ENCODE results near the gene PROCA1. TPM values are rescaled to one million over a fixed set of nuclear protein-coding genes. Genes with fewer than 3 reads are reported as not detected.
"Not testable (repeated sequence)": the region's sequence is repeated elsewhere in the genome, so short reads cannot be mapped to it uniquely, and the experiment has no call there.

The PROCA1 gene
- polyA plus RNA-seq, 4 donors, result 5.0 to 7.3 (median 6.2) TPM

DNA sequence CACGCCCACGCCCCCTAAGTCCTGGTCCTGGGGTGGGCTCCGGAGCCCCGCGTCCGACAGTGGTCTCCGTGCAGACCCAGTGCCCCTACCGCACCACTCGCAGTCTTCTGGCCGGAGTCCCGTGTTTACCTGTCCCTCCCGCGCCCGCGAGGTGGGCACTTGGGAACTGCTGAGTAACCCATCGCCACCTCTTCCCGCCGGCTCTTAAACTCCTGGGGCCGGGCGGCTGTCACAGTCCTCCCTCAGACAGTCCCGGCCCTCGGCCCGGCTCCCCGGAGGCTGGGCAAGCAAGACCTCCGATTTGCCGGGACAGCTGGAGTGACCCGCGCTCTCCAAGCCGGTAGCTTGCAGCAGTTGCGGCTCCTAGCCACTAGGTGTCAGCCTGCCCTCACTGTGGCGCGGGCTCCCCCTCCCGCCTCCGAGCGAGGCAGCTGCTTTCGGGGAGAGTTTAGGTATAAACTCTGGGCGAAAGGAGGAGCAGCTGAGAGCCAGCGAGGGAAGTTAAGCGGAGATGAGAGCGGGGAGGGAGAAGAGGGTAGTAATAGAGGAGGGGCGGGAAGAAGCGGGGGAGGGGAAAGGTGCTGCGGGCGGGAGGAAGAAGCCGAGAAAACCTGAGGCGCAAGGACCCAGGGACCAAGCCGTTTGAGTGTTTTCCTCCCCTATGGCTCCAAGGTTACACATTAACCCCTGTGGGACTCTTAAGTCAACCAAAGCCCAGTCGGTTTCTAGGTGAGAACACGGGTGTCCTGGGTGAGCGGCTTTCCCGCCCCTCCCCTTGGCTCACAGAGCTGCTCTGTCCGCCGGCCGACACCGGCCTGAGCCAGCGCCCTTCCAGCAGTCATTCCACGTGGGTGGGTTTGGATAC lies 15.2 kb upstream of the PROCA1 start:
- peak in 3 of 4 donors; percentile 92 to 94 (median 93) for DNase-seq (ENCODE audit: low read depth in 4 of 4, low spot score in 3 of 4)

DNA sequence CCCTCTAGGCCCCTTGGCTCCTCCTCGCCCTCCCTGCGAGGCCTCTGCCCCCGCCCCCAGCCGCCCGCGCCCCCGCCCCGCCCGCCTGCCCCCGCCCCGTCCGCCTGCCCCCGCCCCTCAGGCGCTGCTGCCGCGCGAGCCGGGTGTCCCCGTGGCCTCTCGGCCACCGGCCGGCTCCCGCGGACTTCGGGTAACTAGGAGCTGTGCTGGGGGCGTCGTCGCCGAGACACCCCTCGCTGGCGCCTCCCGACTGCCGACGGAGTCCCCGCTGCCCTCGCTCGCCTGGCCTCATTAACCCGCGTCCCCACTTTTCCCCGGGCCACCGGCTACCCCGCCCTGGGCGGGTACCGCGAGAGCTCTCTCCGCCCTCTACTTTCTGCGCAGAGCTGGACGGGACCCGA lies 14.5 kb upstream of the PROCA1 start, which contains the start of gene TLCD1:
TLCD1 (minus strand) TSS at position 8 of the 401 bp plus-strand sequence. CDS start 136 bp downstream, outside the sequence.
- peak in 1 of 4 donors; percentile 68 for DNase-seq (ENCODE audit: low read depth in 4 of 4, low spot score in 3 of 4)

DNA sequence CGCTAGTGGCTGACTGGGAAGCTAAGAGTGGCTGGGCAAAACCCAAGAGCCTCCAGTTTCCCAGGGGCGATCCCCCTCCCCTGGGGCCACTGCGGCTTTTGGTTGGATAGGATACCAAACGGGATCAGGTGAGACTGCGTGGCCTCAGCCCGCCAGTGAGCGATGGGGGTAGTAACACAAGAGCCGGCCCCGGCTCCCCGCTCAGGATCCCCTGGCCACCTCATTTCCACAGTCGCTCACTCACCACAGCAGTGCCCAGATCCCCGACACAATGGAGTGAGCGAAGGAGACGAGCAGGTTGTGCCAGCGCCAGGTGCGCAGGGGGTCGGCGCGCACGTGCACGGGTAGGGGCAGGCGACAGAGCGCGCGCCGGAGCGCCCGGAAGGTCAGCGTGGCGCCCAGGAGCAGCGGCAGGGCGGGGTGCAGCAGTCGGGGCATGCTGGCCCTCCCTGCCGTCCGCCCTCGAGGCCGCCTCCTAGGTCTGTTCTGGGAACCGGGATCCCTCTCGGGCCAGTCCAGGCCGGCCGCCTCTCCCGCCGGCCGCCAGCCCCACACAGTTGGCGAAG lies 14.1 kb upstream of the PROCA1 start:
- DNase-seq (ENCODE audit: low read depth in 4 of 4, low spot score in 3 of 4), result no peak

DNA sequence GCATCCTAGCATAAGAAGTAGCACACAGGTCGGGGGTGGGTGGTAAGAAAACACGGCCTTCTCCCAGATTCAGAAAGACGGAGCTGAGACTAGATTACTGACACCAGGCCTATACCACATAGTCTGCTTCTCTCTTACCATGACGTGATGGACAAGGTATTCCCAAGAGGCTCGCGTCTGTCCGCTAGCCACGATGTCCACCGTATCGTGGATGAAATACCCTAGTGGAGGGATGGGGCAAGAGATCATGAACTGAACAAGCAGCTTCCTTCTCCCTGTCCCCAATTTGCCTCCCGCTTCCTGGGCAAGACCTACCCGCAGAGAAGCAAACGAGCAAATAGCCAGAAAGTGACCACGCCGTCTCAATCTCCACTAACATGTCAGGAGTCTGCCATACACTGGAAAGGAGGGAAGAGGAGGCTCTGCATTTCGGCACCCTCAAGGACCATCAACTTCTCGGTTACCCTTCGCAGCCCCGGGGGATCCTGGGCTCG lies 13.5 kb upstream of the PROCA1 start:
- DNase-seq (ENCODE audit: low read depth in 4 of 4, low spot score in 3 of 4), result no peak

DNA sequence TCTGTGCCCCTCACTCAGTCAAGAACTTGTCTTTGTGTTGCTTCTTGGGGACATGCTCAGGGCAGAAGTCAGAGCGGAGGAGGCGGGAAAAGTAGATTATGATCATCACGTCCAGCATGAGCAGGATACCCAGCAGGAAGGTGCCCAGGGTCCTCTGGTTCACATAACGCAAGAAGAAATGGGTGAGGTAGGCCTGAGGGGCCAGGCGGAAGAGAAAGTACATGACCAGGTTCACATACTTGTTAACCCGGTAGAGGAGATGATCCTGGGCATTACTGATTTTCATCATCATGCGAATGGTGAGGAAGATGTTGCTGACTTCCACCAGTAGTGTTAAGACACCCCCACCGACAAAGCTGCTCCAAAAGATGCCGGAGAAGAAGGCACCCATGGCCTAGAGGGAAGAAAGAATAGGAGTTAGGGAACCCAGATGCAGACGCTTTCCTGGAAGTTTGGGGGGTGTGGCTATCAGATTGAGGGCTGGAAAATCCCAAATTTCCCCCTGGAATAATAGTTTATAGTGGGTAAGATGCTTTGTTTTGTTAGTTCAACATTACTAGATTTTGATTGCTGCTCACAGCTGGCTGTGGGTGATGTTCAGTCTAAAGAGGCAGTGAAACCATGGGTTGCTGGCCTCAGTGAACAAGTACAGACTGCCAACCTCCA lies 12.9 kb upstream of the PROCA1 start:
- DNase-seq (ENCODE audit: low read depth in 4 of 4, low spot score in 3 of 4), result no peak

DNA sequence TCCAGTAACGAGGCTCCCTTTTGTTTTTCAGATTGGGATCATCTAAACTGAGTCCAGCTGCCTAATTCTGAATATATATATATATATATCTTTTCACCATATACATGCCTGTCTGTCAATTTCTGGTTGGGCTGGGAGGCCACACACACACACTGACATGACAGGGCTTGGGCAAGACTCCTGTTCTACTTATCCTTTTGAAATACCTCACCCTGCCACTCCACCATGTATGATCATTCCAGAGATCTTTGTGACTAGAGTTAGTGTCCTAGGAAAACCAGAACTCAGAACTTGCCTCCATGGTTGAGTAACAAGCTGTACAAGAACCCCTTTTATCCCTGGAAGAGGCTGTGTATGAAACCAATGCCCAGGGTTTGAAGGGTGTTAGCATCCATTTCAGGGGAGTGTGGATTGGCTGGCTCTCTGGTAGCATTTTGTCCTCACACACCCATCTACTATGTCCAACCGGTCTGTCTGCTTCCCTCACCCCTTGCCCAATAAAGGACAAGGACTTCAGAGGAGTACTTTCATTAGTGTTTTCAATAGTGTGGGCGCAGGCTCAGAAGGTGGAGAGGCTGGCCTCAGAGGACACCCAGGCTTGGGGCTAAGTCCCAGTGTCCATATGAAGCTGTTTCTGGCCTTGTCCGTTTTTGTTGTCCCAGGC lies 12.3 kb upstream of the PROCA1 start:
- not testable (repeated sequence) for DNase-seq (ENCODE audit: low read depth in 4 of 4, low spot score in 3 of 4)

DNA sequence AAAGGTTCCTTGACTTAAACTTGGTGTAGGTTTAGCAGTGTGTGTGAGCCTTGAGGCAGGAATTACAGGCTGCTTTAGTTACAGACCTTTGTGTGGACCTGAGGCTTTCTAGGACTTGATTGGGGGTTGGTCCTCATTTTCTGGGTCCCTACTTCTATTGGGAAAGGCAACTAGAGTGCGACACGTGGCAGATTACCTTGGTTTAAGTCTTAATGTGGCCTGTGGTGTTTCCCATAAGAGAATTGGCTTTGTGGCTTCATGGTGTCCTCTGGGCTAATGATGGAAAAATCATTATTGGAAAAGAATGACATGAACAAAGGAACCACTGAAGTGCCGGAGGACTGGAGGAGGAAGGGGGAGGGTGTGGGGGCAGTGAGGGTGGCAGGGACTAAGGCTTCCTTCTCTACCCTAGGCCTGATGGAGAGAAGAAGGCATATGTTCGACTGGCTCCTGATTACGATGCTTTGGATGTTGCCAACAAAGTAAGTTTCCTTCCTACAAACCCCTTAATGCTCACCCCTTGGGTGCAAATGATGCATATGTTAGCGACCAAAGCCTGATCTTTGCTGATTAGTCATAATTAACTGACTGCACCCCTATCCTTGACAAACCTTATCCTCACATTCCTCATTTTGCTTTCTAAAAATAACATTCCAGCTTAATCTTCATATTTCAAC lies 11.6 kb upstream of the PROCA1 start:
- no peak for DNase-seq (ENCODE audit: low read depth in 4 of 4, low spot score in 3 of 4)

DNA sequence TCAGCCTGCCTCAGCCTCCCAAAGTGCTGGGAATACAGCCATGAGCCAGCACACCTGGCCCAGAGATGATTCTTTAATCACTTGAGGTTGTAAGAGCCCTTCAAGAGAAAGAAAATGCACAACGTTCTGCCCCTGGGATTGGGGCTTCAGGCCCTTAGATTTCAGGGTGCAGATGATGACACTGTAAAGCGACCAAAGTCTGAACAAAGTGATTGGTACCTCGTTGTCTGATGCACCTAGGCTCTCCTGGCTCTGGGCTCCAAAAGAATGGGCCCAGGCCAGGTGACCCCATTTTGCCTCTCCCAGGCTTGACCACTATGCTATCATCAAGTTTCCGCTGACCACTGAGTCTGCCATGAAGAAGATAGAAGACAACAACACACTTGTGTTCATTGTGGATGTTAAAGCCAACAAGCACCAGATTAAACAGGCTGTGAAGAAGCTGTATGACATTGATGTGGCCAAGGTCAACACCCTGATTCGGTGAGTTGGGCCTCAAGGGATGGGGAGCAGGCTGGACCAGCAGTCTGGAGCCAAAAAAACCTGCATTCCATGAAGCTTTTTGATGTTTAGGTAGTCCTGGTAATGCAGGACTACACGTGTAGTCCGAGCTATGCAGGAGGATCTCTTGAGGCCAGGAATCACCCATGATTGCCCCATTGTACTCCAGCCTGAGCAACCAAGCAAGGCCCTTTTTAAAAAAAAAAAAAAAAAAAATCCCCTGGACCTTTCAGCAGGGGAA lies 10.9 kb upstream of the PROCA1 start:
- no peak for DNase-seq (ENCODE audit: low read depth in 4 of 4, low spot score in 3 of 4)

DNA sequence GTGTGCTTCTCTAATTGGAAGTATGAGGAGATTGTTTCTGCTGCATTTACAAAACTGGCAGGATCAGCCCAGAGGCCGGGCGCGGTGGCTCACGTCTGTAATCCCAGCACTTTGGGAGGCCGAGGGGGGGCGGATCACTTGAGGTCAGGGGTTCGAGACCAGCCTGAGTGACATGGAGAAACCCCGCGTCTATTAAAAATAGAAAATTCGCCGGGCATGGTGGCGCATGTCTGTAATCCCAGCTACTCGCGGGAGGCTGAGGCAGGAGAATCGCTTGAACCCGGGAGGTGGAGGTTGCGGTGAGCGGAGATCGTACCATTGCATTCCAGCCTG lies 9.3 kb upstream of the PROCA1 start:
- not testable (repeated sequence) for DNase-seq (ENCODE audit: low read depth in 4 of 4, low spot score in 3 of 4)

DNA sequence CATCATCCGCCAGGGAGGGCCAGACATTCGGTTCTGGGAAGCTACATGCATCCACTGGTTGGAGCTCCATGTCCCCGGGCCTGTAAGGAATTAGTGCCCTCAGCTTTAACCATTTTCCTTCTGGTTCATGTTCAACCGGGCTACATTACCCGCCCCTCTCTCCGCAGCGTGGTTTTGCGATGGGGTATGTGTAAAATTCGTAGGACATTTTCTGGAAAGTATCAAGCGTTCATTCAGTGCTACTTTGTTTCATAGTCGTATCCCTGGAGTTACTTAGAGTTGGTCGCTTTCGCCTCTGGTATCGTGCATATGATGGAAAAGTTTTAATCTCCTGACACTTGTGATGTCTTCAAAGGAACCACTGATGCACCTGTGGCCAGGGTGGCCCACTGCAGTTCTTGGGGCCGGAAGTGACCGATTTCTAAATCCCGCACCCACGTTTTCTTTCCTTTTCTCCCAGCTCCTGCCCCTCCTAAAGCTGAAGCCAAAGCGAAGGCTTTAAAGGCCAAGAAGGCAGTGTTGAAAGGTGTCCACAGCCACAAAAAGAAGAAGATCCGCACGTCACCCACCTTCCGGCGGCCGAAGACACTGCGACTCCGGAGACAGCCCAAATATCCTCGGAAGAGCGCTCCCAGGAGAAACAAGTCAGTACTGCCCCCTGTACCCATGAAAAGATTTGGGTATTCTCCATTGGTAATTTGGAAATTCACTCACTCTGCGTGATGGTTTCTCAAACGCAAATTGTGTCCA lies 8.7 kb upstream of the PROCA1 start:
- DNase-seq (ENCODE audit: low read depth in 4 of 4, low spot score in 3 of 4), result no peak

DNA sequence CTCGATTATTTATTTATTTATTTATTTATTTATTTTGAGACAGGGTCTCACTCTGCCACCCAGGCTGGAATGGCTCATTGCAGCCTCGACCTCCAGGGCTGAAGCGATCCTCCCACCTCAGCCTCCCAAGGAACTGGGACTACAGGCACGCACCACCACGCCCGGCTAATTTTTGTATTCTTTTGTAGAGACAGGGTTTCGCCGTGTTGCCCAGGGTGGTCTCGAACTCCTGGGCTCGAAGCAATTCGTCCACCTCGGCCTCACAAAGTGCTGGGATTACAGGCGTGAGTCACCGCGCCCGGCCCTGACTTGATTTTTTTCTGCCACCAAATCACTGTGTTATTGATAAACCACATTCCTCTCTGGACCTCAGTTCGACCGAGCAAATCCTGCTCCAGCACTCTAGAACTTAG lies 7.3 kb upstream of the PROCA1 start:
- DNase-seq (ENCODE audit: low read depth in 4 of 4, low spot score in 3 of 4), result no peak

DNA sequence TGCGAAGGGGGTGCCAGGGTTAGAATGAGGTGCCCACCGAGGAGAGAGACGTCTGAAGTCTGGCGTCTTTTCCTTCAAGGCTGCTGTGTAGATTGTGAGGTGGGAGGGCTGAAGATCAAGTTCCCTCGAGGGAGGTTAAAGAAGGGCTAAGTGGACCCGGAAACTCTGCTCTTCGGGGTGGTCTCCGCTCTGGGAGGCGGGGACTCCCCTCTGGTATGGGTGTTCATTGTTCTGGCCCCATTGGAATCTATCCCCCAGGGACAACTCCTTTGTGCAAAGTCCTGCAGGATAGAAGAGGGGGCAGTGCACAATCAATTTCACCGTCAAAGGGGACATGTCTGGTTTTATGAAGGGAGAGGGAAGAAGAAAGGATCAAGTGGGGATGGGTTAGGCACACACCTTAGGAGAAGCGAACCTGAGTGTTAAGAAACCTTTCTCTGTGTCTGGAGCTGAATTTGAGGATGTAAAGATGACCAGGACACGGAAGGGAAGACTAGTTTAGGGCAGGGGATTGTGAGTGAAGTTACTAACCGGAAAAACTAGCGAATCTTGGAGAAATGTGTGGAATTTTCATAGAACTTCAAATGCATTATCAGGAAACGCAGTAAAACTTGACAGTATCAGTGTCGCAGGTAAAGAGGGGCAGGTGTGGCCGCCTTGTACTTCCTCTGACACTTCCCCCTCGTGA lies 6.8 kb upstream of the PROCA1 start:
- DNase-seq (ENCODE audit: low read depth in 4 of 4, low spot score in 3 of 4), result peak in 1 of 4 donors; percentile 25

DNA sequence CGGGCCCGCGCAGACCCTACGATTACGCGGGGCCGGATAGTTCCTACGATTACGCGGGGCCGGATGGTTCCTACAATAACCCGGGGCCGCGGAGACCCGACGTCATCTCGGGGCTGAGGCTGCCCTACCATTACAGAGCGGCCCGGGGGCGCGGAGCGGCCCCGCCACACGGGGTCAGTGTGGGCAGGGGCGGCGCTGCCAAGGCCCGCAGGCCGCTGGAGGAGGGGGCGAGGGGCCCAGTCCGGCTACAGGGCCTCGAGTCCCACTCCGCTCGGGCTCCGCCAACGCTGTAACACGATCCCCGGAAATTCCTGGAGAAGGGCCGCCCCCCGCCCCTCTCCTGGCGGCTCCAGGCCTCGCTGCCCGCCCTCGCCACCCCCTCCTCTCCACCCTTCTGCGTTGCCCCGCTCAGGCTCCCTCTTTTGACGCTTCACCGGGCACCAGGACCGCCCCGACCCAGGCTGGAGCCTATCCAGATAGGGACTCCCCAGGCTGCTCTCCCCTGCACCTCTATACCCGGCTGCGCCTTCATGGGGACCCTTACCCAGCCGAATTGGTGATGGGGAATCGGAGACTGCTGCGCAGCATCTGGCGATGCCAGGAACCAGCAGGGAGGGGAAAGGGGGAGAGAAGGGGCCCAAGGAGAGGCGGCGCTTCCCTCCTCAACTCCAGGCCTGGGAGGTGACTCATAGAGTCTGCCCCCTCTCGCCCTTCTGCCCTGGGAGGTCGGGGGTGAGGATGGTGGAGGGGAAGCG lies 6.1 kb upstream of the PROCA1 start, which contains the start of gene RAB34:
RAB34 (minus strand) TSS at position 291 of the 755 bp plus-strand sequence. CDS start 602 bp downstream, outside the sequence.
- DNase-seq (ENCODE audit: low read depth in 4 of 4, low spot score in 3 of 4), result peak; percentile 84 to 87 (median 85)

DNA sequence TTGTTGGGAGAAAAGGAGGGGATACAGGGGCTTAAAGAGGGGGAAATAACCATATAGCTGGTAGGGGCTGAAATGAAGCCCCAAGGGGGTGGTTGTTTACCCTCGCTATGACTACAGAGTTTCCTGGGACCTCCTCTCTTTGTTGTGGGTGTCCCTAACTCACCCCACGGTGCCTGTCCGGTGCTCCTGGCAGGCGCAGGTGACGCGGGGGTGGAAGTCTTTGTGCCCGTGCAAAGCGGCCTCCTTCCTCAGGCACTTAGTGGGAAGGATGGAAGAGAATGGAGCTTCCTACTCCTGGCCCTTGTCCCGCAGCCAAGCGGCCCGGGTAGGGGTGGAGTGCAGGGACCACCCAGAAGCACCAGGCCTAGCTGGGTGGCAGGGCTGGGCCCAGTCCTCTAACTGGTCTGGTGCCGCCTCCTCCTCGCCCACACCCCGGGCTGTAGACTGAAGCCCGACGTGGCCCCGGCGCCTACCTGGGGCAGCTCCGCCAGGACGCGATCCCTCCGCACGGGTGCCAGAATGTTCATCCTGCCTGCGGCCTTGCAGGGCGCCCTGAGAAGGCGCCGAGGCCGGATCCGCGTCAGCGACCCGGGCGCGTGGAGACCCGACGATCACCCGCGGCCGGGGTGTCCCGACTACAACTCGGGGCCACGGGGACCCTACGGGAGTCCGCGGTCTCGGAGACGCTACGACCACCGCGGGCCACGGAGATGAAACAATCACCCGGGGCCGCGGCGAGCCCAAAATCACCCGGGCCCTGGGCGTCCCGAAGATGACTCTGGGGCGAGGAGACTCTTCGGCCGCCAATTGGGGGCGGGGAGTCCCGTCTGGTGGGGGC lies 5.3 kb upstream of the PROCA1 start:
- no peak for DNase-seq (ENCODE audit: low read depth in 4 of 4, low spot score in 3 of 4)

DNA sequence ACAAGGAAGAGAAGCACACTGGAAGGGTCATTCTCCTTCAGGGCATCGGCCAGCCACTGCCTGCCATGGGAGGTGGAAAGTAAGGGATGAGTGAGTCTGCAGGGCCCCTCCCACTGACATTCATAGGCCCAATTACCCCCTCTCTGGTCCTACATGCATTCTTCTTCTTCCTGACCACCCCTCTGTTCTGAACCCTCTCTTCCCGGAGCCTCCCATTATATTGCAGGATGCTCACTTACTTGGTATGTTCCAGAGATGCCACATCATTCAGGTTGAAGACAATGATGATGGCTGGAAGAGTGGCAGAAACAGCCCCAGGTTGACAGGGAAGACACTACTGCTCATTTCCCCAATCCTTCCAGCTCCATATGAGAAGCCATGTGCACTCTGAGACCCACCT lies 3.5 kb upstream of the PROCA1 start:
- DNase-seq (ENCODE audit: low read depth in 4 of 4, low spot score in 3 of 4), result no peak

DNA sequence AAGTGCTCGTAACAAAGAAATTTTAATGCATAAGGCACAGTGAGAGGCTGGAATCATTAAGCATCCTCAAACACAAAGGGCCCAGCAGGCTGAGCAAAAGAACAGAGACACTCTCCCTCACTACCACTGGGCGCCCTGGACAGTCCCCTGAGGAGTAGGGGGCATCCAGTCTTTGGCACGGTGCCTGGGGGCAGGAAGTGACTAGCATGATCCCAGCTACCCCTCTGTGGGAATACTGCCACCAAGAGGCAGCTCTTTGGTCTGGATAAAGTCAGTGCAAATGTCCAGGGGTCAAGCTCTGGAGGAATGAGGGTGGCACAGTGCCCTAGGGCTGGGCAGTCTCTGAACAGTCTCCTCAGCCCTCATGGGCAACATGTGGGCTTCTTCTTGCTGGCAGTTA lies 2.6 kb upstream of the PROCA1 start:
- no peak for DNase-seq (ENCODE audit: low read depth in 4 of 4, low spot score in 3 of 4)

Data from right renal pelvis (tissue), 4 donors.